ENCODE data around the gene IL11.

- TF ChIP-seq CTCF (IDR thresholded peaks at IDR 0.05): no peak
- no peak for TF ChIP-seq EP300 (IDR thresholded peaks at IDR 0.05)
- no peak for TF ChIP-seq POLR2AphosphoS5 (IDR thresholded peaks at IDR 0.05)
Measured at GRCh38 chr19:55400281-55401087, 30.2 kb upstream of the IL11 start.

Measured in stomach (tissue), 4 donors.